ENCODE results near the gene SAMD14. TPM values are rescaled to one million over a fixed set of nuclear protein-coding genes. Genes with fewer than 3 reads are reported as not detected.

SAMD14 gene
- total and polyA plus RNA-seq, 2 of the 4 experiments (the other 2 are of a cell fraction): 1.4 to 6.2 TPM

GRCh38 chr17:50172130-50172529, 42.2 kb upstream of the SAMD14 start:
- no peak overlapping the region for H4K8ac ChIP-seq (ENCODE audit: low read depth in 2 of 2, low read length in 2 of 2)
- H2BK15ac ChIP-seq (ENCODE audit: low read depth, low read length): peak overlapping the region; percentile 36; the same call in 2 of the 3 replicates
- H3K9ac ChIP-seq (ENCODE audit: low read depth, low read length): no peak overlapping the region
- H3K14ac ChIP-seq (replicated peaks; ENCODE audit: low read depth, low read length): no peak overlapping the region
- no peak overlapping the region for H3K56ac ChIP-seq (ENCODE audit: extremely low read depth, insufficient read depth, low read length)
- H3K4me1 ChIP-seq (ENCODE audit: control insufficient read depth, insufficient read depth, low read length): peaks cover 20% of the 10 kb centered on the region
- H3K4ac ChIP-seq (ENCODE audit: low read depth, low read length): peak overlapping the region; percentile 15; the same call in 1 of the 2 replicates
- BruUV-seq (replicated peaks): no TSS peak
- 0 out of 2 replicates have a peak overlapping the region, but pooled peaks have one; percentile 9 for H3K27ac ChIP-seq (ENCODE audit: insufficient read depth, low read length)
- H2AK5ac ChIP-seq (ENCODE audit: low read depth, low read length): peak overlapping the region; percentile 86; the same call in 1 of the 2 replicates
- ATAC-seq (ENCODE audit: low read depth): no peak
- TF ChIP-seq ELK1 (IDR thresholded peaks at IDR 0.05; ENCODE audit: borderline replicate concordance, low read depth, low read length) (no peak), RFX5 (IDR thresholded peaks at IDR 0.05; ENCODE audit: low read depth, low read length) (no peak), RAD21 (IDR thresholded peaks at IDR 0.05; ENCODE audit: low read length) (no peak), POLR2A (IDR thresholded peaks at IDR 0.05; ENCODE audit: low read depth, low read length) (0 out of 2 replicates have a peak, but pooled peaks have one; percentile 19)
- intact Hi-C loops (cut with micrococcal nuclease) (loop anchor here (2.0 kb wide), 1 partner anchor 119 kb away; no protein-coding TSS in a partner anchor), in situ Hi-C loops (cut with MboI; ENCODE audit: low sequenced_read_pairs) (loop anchor here (10.0 kb wide), 1 partner anchor 113 kb away; no protein-coding TSS in a partner anchor), dilution Hi-C loops (cut with HindIII; ENCODE audit: low sequenced_read_pairs, unreplicated experiment) (no loop called here)
- peaks cover 15% of the 10 kb centered on the region for H3K9me1 ChIP-seq (ENCODE audit: insufficient read depth, low read length)
- no peak overlapping the region for H3K4me2 ChIP-seq (ENCODE audit: low read depth, low read length)
- H4K20me1 ChIP-seq (ENCODE audit: insufficient read depth, low read length): no peaks in the 10 kb centered on the region
- no peak overlapping the region for H2AFZ ChIP-seq (replicated peaks; ENCODE audit: low read length, poor library complexity)
- H2BK120ac ChIP-seq (ENCODE audit: low read depth, low read length): peak overlapping the region; percentile 80; the same call in 1 of the 2 replicates
- H3K36me3 ChIP-seq (ENCODE audit: control insufficient read depth, insufficient read depth, low read length): peaks cover 6% of the 10 kb centered on the region
- H3K9me3 ChIP-seq (ENCODE audit: control insufficient read depth, insufficient read depth, low read length): no peaks in the 10 kb centered on the region
- H2BK20ac ChIP-seq (ENCODE audit: low read depth, low read length): no peak overlapping the region
- no peak overlapping the region for H3K18ac ChIP-seq (ENCODE audit: low read depth, low read length)
- no peaks in the 10 kb centered on the region for H3K27me3 ChIP-seq (ENCODE audit: control insufficient read depth, insufficient read depth, low read length)
- no peak overlapping the region for H3K23ac ChIP-seq (ENCODE audit: low read depth, low read length)
- no peak overlapping the region for H3K4me3 ChIP-seq (ENCODE audit: insufficient read depth, low read depth, low read length)
- peak overlapping the region; percentile 40; the same call in 1 of the 2 replicates for H4K91ac ChIP-seq (ENCODE audit: insufficient read depth, low read depth, low read length)
- no peak overlapping the region for H2AK9ac ChIP-seq (replicated peaks; ENCODE audit: low read depth, low read length, poor library complexity)
- no peak overlapping the region for H4K5ac ChIP-seq (ENCODE audit: low read depth, low read length)
- WGBS, 2 experiments (ENCODE audit: extremely low coverage in 2 of 2, insufficient read length in 1 of 2): no CpG with 5 or more reads among the region's 11 CpGs
- DNase-seq: no peak
- H3K79me1 ChIP-seq (ENCODE audit: low read depth in 1 of 2, low read length in 2 of 2): peaks cover 12 to 30% of the 10 kb centered on the region in 2 experiments; a peak in 3 of 4 replicates
- ChIA-PET POLR2A (ENCODE audit: unreplicated experiment) (no interaction called here), CTCF (interaction anchor here (1.0 to 1.1 kb wide), 2 partner anchors 10 to 124 kb away, joined by 3 read pairs; no protein-coding TSS in a partner anchor)
- no peak overlapping the region for H2BK5ac ChIP-seq (ENCODE audit: low read depth, low read length, poor library complexity, severe bottlenecking)
